ENCODE measurements around the gene CFAP43. TPM values are rescaled to one million over a fixed set of nuclear protein-coding genes. Genes with fewer than 3 reads are reported as not detected.

The CFAP43 gene
- total and polyA plus RNA-seq, 2 donors (not counting 1 experiment from before 2014, with no cell fraction given): under 0.01 to 0.10 TPM

GRCh38 chr10:104277785-104278184 lies 45.6 kb upstream of the CFAP43 start:
- H3K79me2 ChIP-seq (ENCODE audit: control insufficient read depth, insufficient read depth, low read length): no peaks in the 10 kb centered on the region
- H3K27ac ChIP-seq (ENCODE audit: insufficient read depth, low read length): no peak overlapping the region
- no peaks in the 10 kb centered on the region for H3K36me3 ChIP-seq (ENCODE audit: control insufficient read depth, insufficient read depth, low read length)
- no peaks in the 10 kb centered on the region for H4K20me1 ChIP-seq (ENCODE audit: control insufficient read depth, extremely low read depth, insufficient read depth, low read length)
- no peaks in the 10 kb centered on the region for H3K9me3 ChIP-seq (ENCODE audit: control insufficient read depth, insufficient read depth, low read depth, low read length)
- peaks cover 14% of the 10 kb centered on the region for H3K4me1 ChIP-seq (ENCODE audit: control insufficient read depth, extremely low read depth, insufficient read depth, low read length)
- H3K9ac ChIP-seq (ENCODE audit: insufficient read depth, low read length): no peak overlapping the region
- no peak for TF ChIP-seq EZH2 (IDR thresholded peaks at IDR 0.05; ENCODE audit: low read length, missing control alignments)
- TF ChIP-seq CTCF (conservative IDR thresholded peaks at IDR 0.05 in 1 of 2, IDR thresholded peaks at IDR 0.05 in 1 of 2; ENCODE audit: low read depth in 1 of 2, low read length in 2 of 2): no peak
- no peaks in the 10 kb centered on the region for H3K27me3 ChIP-seq (ENCODE audit: control insufficient read depth, insufficient read depth, low read length)
- no peak for DNase-seq (ENCODE audit: low read depth in 2 of 2)
- H3K4me2 ChIP-seq (ENCODE audit: extremely low read depth, insufficient read depth, low read length): no peak overlapping the region
- H2AFZ ChIP-seq (ENCODE audit: low read length): no peak overlapping the region
- H3K4me3 ChIP-seq (replicated peaks in 1 of 4; ENCODE audit: control extremely low read depth in 1 of 4, insufficient read depth in 1 of 4, low read depth in 3 of 4, low read length in 4 of 4): no peak overlapping the region

- H2AFZ ChIP-seq (ENCODE audit: low read length): no peak overlapping the region
- no peak overlapping the region for H3K27ac ChIP-seq (ENCODE audit: insufficient read depth, low read length)
- no peaks in the 10 kb centered on the region for H4K20me1 ChIP-seq (ENCODE audit: control insufficient read depth, extremely low read depth, insufficient read depth, low read length)
- H3K9me3 ChIP-seq (ENCODE audit: control insufficient read depth, insufficient read depth, low read depth, low read length): no peaks in the 10 kb centered on the region
- no peak overlapping the region for H3K9ac ChIP-seq (ENCODE audit: insufficient read depth, low read length)
- H3K36me3 ChIP-seq (ENCODE audit: control insufficient read depth, insufficient read depth, low read length): no peaks in the 10 kb centered on the region
- H3K79me2 ChIP-seq (ENCODE audit: control insufficient read depth, insufficient read depth, low read length): no peaks in the 10 kb centered on the region
- H3K4me3 ChIP-seq (replicated peaks in 1 of 4; ENCODE audit: control extremely low read depth in 1 of 4, insufficient read depth in 1 of 4, low read depth in 3 of 4, low read length in 4 of 4): no peak overlapping the region
- H3K4me2 ChIP-seq (ENCODE audit: extremely low read depth, insufficient read depth, low read length): no peak overlapping the region
- H3K4me1 ChIP-seq (ENCODE audit: control insufficient read depth, extremely low read depth, insufficient read depth, low read length): peaks cover 14% of the 10 kb centered on the region
- DNase-seq (ENCODE audit: low read depth in 2 of 2): no peak
- no peaks in the 10 kb centered on the region for H3K27me3 ChIP-seq (ENCODE audit: control insufficient read depth, insufficient read depth, low read length)
- no peak for TF ChIP-seq CTCF (conservative IDR thresholded peaks at IDR 0.05 in 1 of 2, IDR thresholded peaks at IDR 0.05 in 1 of 2; ENCODE audit: low read depth in 1 of 2, low read length in 2 of 2)
- no peak for TF ChIP-seq EZH2 (IDR thresholded peaks at IDR 0.05; ENCODE audit: low read length, missing control alignments)
Observed at GRCh38 chr10:104276192-104276591, 44.0 kb upstream of the CFAP43 start.

- Histone ChIP-seq H2AFZ (ENCODE audit: low read length) (peak overlapping the region; percentile 84), H3K4me2 (ENCODE audit: extremely low read depth, insufficient read depth, low read length) (peak overlapping the region; percentile 73), H3K79me2 (ENCODE audit: control insufficient read depth, insufficient read depth, low read length) (no peaks in the 10 kb centered on the region), H3K4me3 (replicated peaks in 1 of 4; ENCODE audit: control extremely low read depth in 1 of 4, insufficient read depth in 1 of 4, low read depth in 3 of 4, low read length in 4 of 4) (peak overlapping the region; percentile 25 to 52 (median 36)), H3K9ac (ENCODE audit: insufficient read depth, low read length) (peak overlapping the region; percentile 27), H3K9me3 (ENCODE audit: control insufficient read depth, insufficient read depth, low read depth, low read length) (no peaks in the 10 kb centered on the region), H3K27me3 (ENCODE audit: control insufficient read depth, insufficient read depth, low read length) (no peaks in the 10 kb centered on the region), H3K27ac (ENCODE audit: insufficient read depth, low read length) (no peak overlapping the region), H3K36me3 (ENCODE audit: control insufficient read depth, insufficient read depth, low read length) (no peaks in the 10 kb centered on the region), H3K4me1 (ENCODE audit: control insufficient read depth, extremely low read depth, insufficient read depth, low read length) (peaks cover 14% of the 10 kb centered on the region), H4K20me1 (ENCODE audit: control insufficient read depth, extremely low read depth, insufficient read depth, low read length) (no peaks in the 10 kb centered on the region)
- TF ChIP-seq EZH2 (IDR thresholded peaks at IDR 0.05; ENCODE audit: low read length, missing control alignments) (no peak), CTCF (conservative IDR thresholded peaks at IDR 0.05 in 1 of 2, IDR thresholded peaks at IDR 0.05 in 1 of 2; ENCODE audit: low read depth in 1 of 2, low read length in 2 of 2) (peak; percentile 81 to 91)
- peak in 1 of 2 donors; percentile 49 for DNase-seq (ENCODE audit: low read depth in 2 of 2)
Observed at GRCh38 chr10:104274762-104275721, 42.9 kb upstream of the CFAP43 start.

Measured in fibroblast of lung (primary cell).